ENCODE data around the gene DDX51. TPM values are rescaled to one million over a fixed set of nuclear protein-coding genes. Genes with fewer than 3 reads are reported as not detected.

The DDX51 gene
- total and polyA plus RNA-seq, 2 of the 4 experiments (the other 2 are of a cell fraction) = 3.8 to 14.5 TPM

DNA sequence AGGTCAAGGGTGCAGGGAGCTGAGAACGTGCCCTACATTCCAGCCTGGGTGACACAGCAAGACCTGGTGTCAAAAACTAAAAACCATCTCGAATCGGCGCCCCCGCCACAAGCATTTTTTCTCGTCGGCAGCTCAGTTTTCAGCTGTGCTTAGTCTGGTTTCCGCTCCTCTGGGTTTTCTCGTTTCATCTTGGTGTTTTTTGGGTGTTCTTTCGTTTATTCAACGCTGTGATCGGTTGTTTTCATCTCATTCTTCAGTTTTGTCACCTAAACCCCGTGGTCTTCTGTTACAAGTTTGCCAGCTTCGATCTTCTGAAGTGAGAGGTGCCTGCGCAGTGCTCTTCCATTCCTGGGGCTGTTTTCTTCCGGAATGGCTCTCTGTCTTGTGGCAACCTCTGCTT lies 41.6 kb upstream of the DDX51 start:
- Histone ChIP-seq H2AK5ac (ENCODE audit: low read depth, low read length) (no peak overlapping the region), H3K4ac (ENCODE audit: low read depth, low read length) (no peak overlapping the region), H2BK20ac (ENCODE audit: low read depth, low read length) (no peak overlapping the region), H3K9me1 (ENCODE audit: insufficient read depth, low read length) (no peaks in the 10 kb centered on the region), H3K14ac (replicated peaks; ENCODE audit: low read depth, low read length) (no peak overlapping the region), H3K27me3 (ENCODE audit: control insufficient read depth, insufficient read depth, low read length) (peaks cover 28% of the 10 kb centered on the region), H2BK5ac (ENCODE audit: low read depth, low read length, poor library complexity, severe bottlenecking) (no peak overlapping the region), H4K5ac (ENCODE audit: low read depth, low read length) (no peak overlapping the region), H3K56ac (ENCODE audit: extremely low read depth, insufficient read depth, low read length) (no peak overlapping the region), H2AK9ac (replicated peaks; ENCODE audit: low read depth, low read length, poor library complexity) (no peak overlapping the region), H3K9ac (ENCODE audit: low read depth, low read length) (no peak overlapping the region), H3K36me3 (ENCODE audit: control insufficient read depth, insufficient read depth, low read length) (no peaks in the 10 kb centered on the region), H3K23ac (ENCODE audit: low read depth, low read length) (no peak overlapping the region), H2BK120ac (ENCODE audit: low read depth, low read length) (no peak overlapping the region), H4K20me1 (ENCODE audit: insufficient read depth, low read length) (no peaks in the 10 kb centered on the region; the same call in none of the 2 replicates), H2BK15ac (ENCODE audit: low read depth, low read length) (no peak overlapping the region), H3K9me3 (ENCODE audit: control insufficient read depth, insufficient read depth, low read length) (no peaks in the 10 kb centered on the region; the same call in 1 of the 2 replicates), H2AFZ (replicated peaks; ENCODE audit: low read length, poor library complexity) (no peak overlapping the region), H3K18ac (ENCODE audit: low read depth, low read length) (no peak overlapping the region), H3K27ac (ENCODE audit: insufficient read depth, low read length) (no peak overlapping the region), H3K4me2 (ENCODE audit: low read depth, low read length) (no peak overlapping the region), H4K8ac (ENCODE audit: low read depth in 2 of 2, low read length in 2 of 2) (no peak overlapping the region), H3K79me1 (ENCODE audit: low read depth in 1 of 2, low read length in 2 of 2) (no peaks in the 10 kb centered on the region), H3K4me3 (ENCODE audit: insufficient read depth, low read depth, low read length) (no peak overlapping the region), H4K91ac (ENCODE audit: insufficient read depth, low read depth, low read length) (no peak overlapping the region), H3K4me1 (ENCODE audit: control insufficient read depth, insufficient read depth, low read length) (peaks cover 5% of the 10 kb centered on the region; the same call in 1 of the 2 replicates)
- in situ Hi-C loops (cut with MboI; ENCODE audit: low sequenced_read_pairs) (no loop called here), intact Hi-C loops (cut with micrococcal nuclease) (no loop called here), dilution Hi-C loops (cut with HindIII; ENCODE audit: low sequenced_read_pairs, unreplicated experiment) (no loop called here)
- WGBS, 2 experiments (ENCODE audit: extremely low coverage in 2 of 2, insufficient read length in 1 of 2) = 55% methylated on average over 11 of the region's 16 CpGs; no CpG with 5 or more reads in 1 of the 2 experiments
- no peak for DNase-seq
- no TSS peak for BruUV-seq (replicated peaks)
- ChIA-PET POLR2A (ENCODE audit: unreplicated experiment) (no interaction called here), CTCF (no interaction called here)
- ATAC-seq (ENCODE audit: low read depth) = no peak
- TF ChIP-seq CEBPB (IDR thresholded peaks at IDR 0.05; ENCODE audit: low read depth, low read length) (no peak), MAZ (IDR thresholded peaks at IDR 0.05; ENCODE audit: borderline replicate concordance, low read depth, low read length) (no peak), NFE2L2 (IDR thresholded peaks at IDR 0.05; ENCODE audit: low read depth, low read length) (no peak), RCOR1 (IDR thresholded peaks at IDR 0.05; ENCODE audit: insufficient replicate concordance, low read length) (no peak), FOS (IDR thresholded peaks at IDR 0.05; ENCODE audit: low read depth, low read length) (no peak), BHLHE40 (IDR thresholded peaks at IDR 0.05; ENCODE audit: low read depth, low read length) (no peak), MAFK (IDR thresholded peaks at IDR 0.05; ENCODE audit: low read depth, low read length) (no peak), CHD1 (IDR thresholded peaks at IDR 0.05; ENCODE audit: low read depth, low read length) (no peak), SMC3 (IDR thresholded peaks at IDR 0.05; ENCODE audit: low read depth, low read length) (no peak), RFX5 (IDR thresholded peaks at IDR 0.05; ENCODE audit: low read depth, low read length) (no peak), POLR2A (IDR thresholded peaks at IDR 0.05; ENCODE audit: low read depth, low read length) (no peak)
- TF ChIP-seq, protein P1, sequence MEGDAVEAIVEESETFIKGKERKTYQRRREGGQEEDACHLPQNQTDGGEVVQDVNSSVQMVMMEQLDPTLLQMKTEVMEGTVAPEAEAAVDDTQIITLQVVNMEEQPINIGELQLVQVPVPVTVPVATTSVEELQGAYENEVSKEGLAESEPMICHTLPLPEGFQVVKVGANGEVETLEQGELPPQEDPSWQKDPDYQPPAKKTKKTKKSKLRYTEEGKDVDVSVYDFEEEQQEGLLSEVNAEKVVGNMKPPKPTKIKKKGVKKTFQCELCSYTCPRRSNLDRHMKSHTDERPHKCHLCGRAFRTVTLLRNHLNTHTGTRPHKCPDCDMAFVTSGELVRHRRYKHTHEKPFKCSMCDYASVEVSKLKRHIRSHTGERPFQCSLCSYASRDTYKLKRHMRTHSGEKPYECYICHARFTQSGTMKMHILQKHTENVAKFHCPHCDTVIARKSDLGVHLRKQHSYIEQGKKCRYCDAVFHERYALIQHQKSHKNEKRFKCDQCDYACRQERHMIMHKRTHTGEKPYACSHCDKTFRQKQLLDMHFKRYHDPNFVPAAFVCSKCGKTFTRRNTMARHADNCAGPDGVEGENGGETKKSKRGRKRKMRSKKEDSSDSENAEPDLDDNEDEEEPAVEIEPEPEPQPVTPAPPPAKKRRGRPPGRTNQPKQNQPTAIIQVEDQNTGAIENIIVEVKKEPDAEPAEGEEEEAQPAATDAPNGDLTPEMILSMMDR (conservative IDR thresholded peaks at IDR 0.05; ENCODE audit: low read depth, low read length) = no peak
- TF ChIP-seq, protein P2, sequence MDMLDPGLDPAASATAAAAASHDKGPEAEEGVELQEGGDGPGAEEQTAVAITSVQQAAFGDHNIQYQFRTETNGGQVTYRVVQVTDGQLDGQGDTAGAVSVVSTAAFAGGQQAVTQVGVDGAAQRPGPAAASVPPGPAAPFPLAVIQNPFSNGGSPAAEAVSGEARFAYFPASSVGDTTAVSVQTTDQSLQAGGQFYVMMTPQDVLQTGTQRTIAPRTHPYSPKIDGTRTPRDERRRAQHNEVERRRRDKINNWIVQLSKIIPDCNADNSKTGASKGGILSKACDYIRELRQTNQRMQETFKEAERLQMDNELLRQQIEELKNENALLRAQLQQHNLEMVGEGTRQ (IDR thresholded peaks at IDR 0.05; ENCODE audit: low read depth, low read length) = no peak
